Nephron progenitor cell (in vitro differentiated cells): ENCODE data around the gene TUBB8.
"Not testable (repeated sequence)": the region's sequence is repeated elsewhere in the genome, so short reads cannot be mapped to it uniquely, and the experiment has no call there.

ENCODE experiments used
- DNase-seq: peaks from one replicate; pipeline ENCODE4 v3.0.0; 2021
- H3K27ac Mint-ChIP-seq: 2 replicates; pipeline ENCODE4 v1.8.0; 2021; ENCODE audit warnings: mild to moderate bottlenecking, moderate library complexity, mixed read lengths
- H3K27me3 Mint-ChIP-seq: 2 replicates; pipeline ENCODE4 v1.8.0; 2021; ENCODE audit warnings: mild to moderate bottlenecking, low read depth, mixed read lengths; ENCODE audit not compliant: poor library complexity
- H3K36me3 Mint-ChIP-seq: 2 replicates; pipeline ENCODE4 v1.8.0; 2021; ENCODE audit warnings: low read depth, mixed read lengths
- H3K4me1 Mint-ChIP-seq: 2 replicates; pipeline ENCODE4 v1.8.0; 2021; ENCODE audit warnings: mixed read lengths
- H3K4me3 Mint-ChIP-seq: 2 replicates; pipeline ENCODE4 v1.8.0; 2021; ENCODE audit warnings: mild to moderate bottlenecking, moderate library complexity, mixed read lengths
- H3K9me3 Mint-ChIP-seq: 2 replicates; pipeline ENCODE4 v1.8.0; 2021; ENCODE audit warnings: mild to moderate bottlenecking, moderate library complexity, mixed read lengths
- CTCF ChIP-seq: fragments of 200-600 bp; sonication (generic); IDR thresholded peaks from 2 replicates; pipeline ENCODE4 v1.5.0; 2021; ENCODE audit warnings: antibody characterized with exemption

Gene TUBB8

GRCh38 chr10:73543-74265 is 24.6 kb upstream of the TUBB8 start:
- H3K27me3 Mint-ChIP-seq = peaks cover 71% of the 10 kb centered on the region
- not testable (repeated sequence) for H3K36me3 Mint-ChIP-seq, H3K27ac Mint-ChIP-seq, H3K9me3 Mint-ChIP-seq, H3K4me1 Mint-ChIP-seq
- peak overlapping the region; percentile 88 for H3K4me3 Mint-ChIP-seq
- TF ChIP-seq CTCF = peak; percentile 64
- peak; percentile 75 for DNase-seq

GRCh38 chr10:68156-68555 is 19.1 kb upstream of the TUBB8 start:
- not testable (repeated sequence) for H3K27ac Mint-ChIP-seq, H3K9me3 Mint-ChIP-seq, DNase-seq, H3K4me3 Mint-ChIP-seq, H3K36me3 Mint-ChIP-seq, H3K4me1 Mint-ChIP-seq
- peaks cover 33% of the 10 kb centered on the region for H3K27me3 Mint-ChIP-seq

GRCh38 chr10:49926-50325 is 830 bp upstream of the TUBB8 start:
- H3K27ac Mint-ChIP-seq, H3K4me3 Mint-ChIP-seq, H3K36me3 Mint-ChIP-seq, DNase-seq: not testable (repeated sequence)
- Mint-ChIP-seq H3K27me3 (peaks cover 11% of the 10 kb centered on the region), H3K9me3 (peaks cover 22% of the 10 kb centered on the region), H3K4me1 (peaks cover 13% of the 10 kb centered on the region)

- not testable (repeated sequence) for DNase-seq, H3K36me3 Mint-ChIP-seq
Measured at GRCh38 chr10:47864-48263, 1.2 kb downstream of the TUBB8 start.

GRCh38 chr10:13315-13635 is 35.8 kb downstream of the TUBB8 start:
- not testable (repeated sequence) for H3K4me3 Mint-ChIP-seq, H3K4me1 Mint-ChIP-seq, H3K27me3 Mint-ChIP-seq, DNase-seq, H3K9me3 Mint-ChIP-seq, H3K36me3 Mint-ChIP-seq, H3K27ac Mint-ChIP-seq

More at GRCh38 chr10:47864-48263, 1.2 kb downstream of the TUBB8 start:
- H3K27ac Mint-ChIP-seq, H3K4me3 Mint-ChIP-seq: not testable (repeated sequence)
- Mint-ChIP-seq H3K9me3 (peaks cover 19% of the 10 kb centered on the region), H3K4me1 (peaks cover 13% of the 10 kb centered on the region), H3K27me3 (peaks cover 11% of the 10 kb centered on the region)

- not testable (repeated sequence) for H3K4me1 Mint-ChIP-seq, H3K9me3 Mint-ChIP-seq, H3K36me3 Mint-ChIP-seq, H3K4me3 Mint-ChIP-seq, H3K27me3 Mint-ChIP-seq, H3K27ac Mint-ChIP-seq, DNase-seq
Measured at GRCh38 chr10:12444-13314, 36.4 kb downstream of the TUBB8 start.

- H3K27ac Mint-ChIP-seq, H3K4me3 Mint-ChIP-seq, H3K36me3 Mint-ChIP-seq, H3K9me3 Mint-ChIP-seq, H3K27me3 Mint-ChIP-seq, H3K4me1 Mint-ChIP-seq: not testable (repeated sequence)
- peak; percentile 71 for DNase-seq
Measured at GRCh38 chr10:11260-11659, 37.8 kb downstream of the TUBB8 start.

- H3K9me3 Mint-ChIP-seq, H3K4me1 Mint-ChIP-seq, DNase-seq, H3K36me3 Mint-ChIP-seq, H3K4me3 Mint-ChIP-seq, H3K27ac Mint-ChIP-seq, H3K27me3 Mint-ChIP-seq: not testable (repeated sequence)
Measured at GRCh38 chr10:10261-10971, 38.7 kb downstream of the TUBB8 start.
